Upper lobe of left lung (tissue), 4 donors: ENCODE measurements around the gene CELF5.

Experiments
- POLR2AphosphoS5 ChIP-seq, 2 donors: sonication (generic); formaldehyde crosslinking; IDR thresholded peaks; one replicate each; pipeline ENCODE4 v1.5.1; 2017; ENCODE audit warnings: antibody characterized with exemption in 2 of 2
- TF ChIP-seq, protein P1 (sequence below), 6 experiments: fragments of 450-650 bp in 4 of 6; fragments of 200-600 bp in 2 of 6; sonication (generic) in 2 of 6; IDR thresholded peaks; one replicate each; pipeline ENCODE4 v1.5.1; 2016 to 2019; ENCODE audit warnings: antibody characterized with exemption in 6 of 6

DNA sequence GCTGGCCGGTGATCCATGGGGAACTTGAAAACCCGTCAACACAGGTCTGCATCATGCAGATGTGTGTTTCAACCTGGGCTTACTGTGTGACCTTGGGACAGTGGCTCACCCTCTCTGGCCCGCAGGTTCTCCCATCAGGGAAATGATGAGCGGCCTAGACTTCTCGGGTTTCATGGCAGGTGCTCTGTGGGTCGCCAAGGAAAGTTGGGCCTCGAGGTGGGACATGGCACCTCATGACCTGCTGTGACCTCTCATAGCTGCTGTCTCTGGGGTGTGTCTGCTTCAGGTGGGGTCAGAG is 91.2 kb downstream of the CELF5 start:
- no peak for TF ChIP-seq POLR2AphosphoS5 (IDR thresholded peaks at IDR 0.05)
- TF ChIP-seq, protein P1, sequence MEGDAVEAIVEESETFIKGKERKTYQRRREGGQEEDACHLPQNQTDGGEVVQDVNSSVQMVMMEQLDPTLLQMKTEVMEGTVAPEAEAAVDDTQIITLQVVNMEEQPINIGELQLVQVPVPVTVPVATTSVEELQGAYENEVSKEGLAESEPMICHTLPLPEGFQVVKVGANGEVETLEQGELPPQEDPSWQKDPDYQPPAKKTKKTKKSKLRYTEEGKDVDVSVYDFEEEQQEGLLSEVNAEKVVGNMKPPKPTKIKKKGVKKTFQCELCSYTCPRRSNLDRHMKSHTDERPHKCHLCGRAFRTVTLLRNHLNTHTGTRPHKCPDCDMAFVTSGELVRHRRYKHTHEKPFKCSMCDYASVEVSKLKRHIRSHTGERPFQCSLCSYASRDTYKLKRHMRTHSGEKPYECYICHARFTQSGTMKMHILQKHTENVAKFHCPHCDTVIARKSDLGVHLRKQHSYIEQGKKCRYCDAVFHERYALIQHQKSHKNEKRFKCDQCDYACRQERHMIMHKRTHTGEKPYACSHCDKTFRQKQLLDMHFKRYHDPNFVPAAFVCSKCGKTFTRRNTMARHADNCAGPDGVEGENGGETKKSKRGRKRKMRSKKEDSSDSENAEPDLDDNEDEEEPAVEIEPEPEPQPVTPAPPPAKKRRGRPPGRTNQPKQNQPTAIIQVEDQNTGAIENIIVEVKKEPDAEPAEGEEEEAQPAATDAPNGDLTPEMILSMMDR (IDR thresholded peaks at IDR 0.05) = no peak
